GM18511 (cell line): ENCODE results near the gene APOA4.
"Not testable (repeated sequence)": the region's sequence is repeated elsewhere in the genome, so short reads cannot be mapped to it uniquely, and the experiment has no call there.

ENCODE experiments used
- ATAC-seq: cut with Tn5 transposase; IDR thresholded peaks from one replicate; pipeline ENCODE4 v1.9.1; 2021; ENCODE audit warnings: mild to moderate bottlenecking, moderate library complexity; ENCODE audit not compliant: unreplicated experiment

APOA4 gene

GRCh38 chr11:116849060-116849459, 26.0 kb upstream of the APOA4 start:
- no peak for ATAC-seq

- no peak for ATAC-seq
Measured at GRCh38 chr11:116847612-116848011, 24.5 kb upstream of the APOA4 start.

GRCh38 chr11:116844722-116845121, 21.6 kb upstream of the APOA4 start:
- no peak for ATAC-seq

- ATAC-seq: no peak
Measured at GRCh38 chr11:116843661-116844060, 20.6 kb upstream of the APOA4 start.

- ATAC-seq: no peak
Measured at GRCh38 chr11:116842909-116843308, 19.8 kb upstream of the APOA4 start.

GRCh38 chr11:116842117-116842516, 19.0 kb upstream of the APOA4 start:
- ATAC-seq: no peak

- ATAC-seq: no peak
Measured at GRCh38 chr11:116840746-116841296, 17.7 kb upstream of the APOA4 start.

- ATAC-seq: no peak
Measured at GRCh38 chr11:116840224-116840745, 17.2 kb upstream of the APOA4 start.

GRCh38 chr11:116838321-116839084, 15.4 kb upstream of the APOA4 start:
- ATAC-seq: no peak

GRCh38 chr11:116837231-116838091, 14.4 kb upstream of the APOA4 start, which contains the start of gene APOA1:
Gene APOA1, minus strand, starts transcription at chr11:116837622. Its CDS starts 235 bp downstream, at chr11:116837387.
- no peak for ATAC-seq

- ATAC-seq: no peak
Measured at GRCh38 chr11:116836632-116836991, 13.5 kb upstream of the APOA4 start.

- ATAC-seq: peak; percentile 79
Measured at GRCh38 chr11:116835791-116836631, 12.9 kb upstream of the APOA4 start.

- ATAC-seq: peak; percentile 32
Measured at GRCh38 chr11:116835042-116835772, 12.1 kb upstream of the APOA4 start.

GRCh38 chr11:116834535-116835041, 11.5 kb upstream of the APOA4 start:
- not testable (repeated sequence) for ATAC-seq

- no peak for ATAC-seq
Measured at GRCh38 chr11:116833816-116834534, 10.9 kb upstream of the APOA4 start.

GRCh38 chr11:116833491-116833815, 10.3 kb upstream of the APOA4 start:
- no peak for ATAC-seq

GRCh38 chr11:116832350-116833290, 9.5 kb upstream of the APOA4 start:
- no peak for ATAC-seq

- ATAC-seq: no peak
Measured at GRCh38 chr11:116831790-116832349, 8.8 kb upstream of the APOA4 start.
